Activated B cell treated with CpG ODN at 0.5 μM for 24 hours (primary cell): ENCODE results near the gene SOX1. TPM values are rescaled to one million over a fixed set of nuclear protein-coding genes. Genes with fewer than 3 reads are reported as not detected.

Experiments
- ATAC-seq: fragments of 200-7000 bp; cut with Tn5 transposase; one replicate; pipeline ENCODE4 v1.10.0; 2021; ENCODE audit warnings: low read depth, mild to moderate bottlenecking, moderate library complexity
- CTCF ChIA-PET: fragments of 350-600 bp; sonication (Branson Sonifier 250); formaldehyde crosslinking; loops from one replicate; lab custom pipeline; 2021; ENCODE audit warnings: antibody characterized with exemption; lab: Charles Lee
- POLR2A ChIA-PET: fragments of 350-600 bp; sonication (Branson Sonifier 250); formaldehyde crosslinking; loops from one replicate; lab custom pipeline; 2021; ENCODE audit warnings: antibody characterized with exemption; lab: Charles Lee
- DNase-seq: peaks from one replicate; pipeline ENCODE4 v3.0.0; 2022
- H3K27ac Mint-ChIP-seq: one replicate; pipeline ENCODE4 v1.8.0; 2020; ENCODE audit warnings: mixed read lengths
- H3K27me3 Mint-ChIP-seq: one replicate; pipeline ENCODE4 v1.8.0; 2021; ENCODE audit warnings: mixed read lengths
- H3K36me3 Mint-ChIP-seq: one replicate; pipeline ENCODE4 v1.8.0; 2021; ENCODE audit warnings: low read depth, mixed read lengths
- H3K4me1 Mint-ChIP-seq: one replicate; pipeline ENCODE4 v1.8.0; 2021; ENCODE audit warnings: mixed read lengths
- H3K4me3 Mint-ChIP-seq: one replicate; pipeline ENCODE4 v1.8.0; 2020; ENCODE audit warnings: mild to moderate bottlenecking, mixed read lengths
- H3K9me3 Mint-ChIP-seq: one replicate; pipeline ENCODE4 v1.8.0; 2020; ENCODE audit warnings: mixed read lengths
- intact Hi-C: fragments of 100-400 bp; cut with micrococcal nuclease; formaldehyde crosslinking; loops from one replicate; pipeline ENCODE4 v1.15.1; 2024
- total RNA-seq: library from RNA; stranded (reverse); gene quantifications from 2 replicates; pipeline ENCODE4 v1.2.3, GENCODE V29; 2022
- TF ChIP-seq, protein P1 (sequence below): fragments of 200-600 bp; IDR thresholded peaks from one replicate; pipeline ENCODE4 v1.8.0; 2022; ENCODE audit warnings: antibody characterized with exemption, mild to moderate bottlenecking

SOX1 gene
- total RNA-seq, 1 donor from 2014 or later, result not detected

DNA sequence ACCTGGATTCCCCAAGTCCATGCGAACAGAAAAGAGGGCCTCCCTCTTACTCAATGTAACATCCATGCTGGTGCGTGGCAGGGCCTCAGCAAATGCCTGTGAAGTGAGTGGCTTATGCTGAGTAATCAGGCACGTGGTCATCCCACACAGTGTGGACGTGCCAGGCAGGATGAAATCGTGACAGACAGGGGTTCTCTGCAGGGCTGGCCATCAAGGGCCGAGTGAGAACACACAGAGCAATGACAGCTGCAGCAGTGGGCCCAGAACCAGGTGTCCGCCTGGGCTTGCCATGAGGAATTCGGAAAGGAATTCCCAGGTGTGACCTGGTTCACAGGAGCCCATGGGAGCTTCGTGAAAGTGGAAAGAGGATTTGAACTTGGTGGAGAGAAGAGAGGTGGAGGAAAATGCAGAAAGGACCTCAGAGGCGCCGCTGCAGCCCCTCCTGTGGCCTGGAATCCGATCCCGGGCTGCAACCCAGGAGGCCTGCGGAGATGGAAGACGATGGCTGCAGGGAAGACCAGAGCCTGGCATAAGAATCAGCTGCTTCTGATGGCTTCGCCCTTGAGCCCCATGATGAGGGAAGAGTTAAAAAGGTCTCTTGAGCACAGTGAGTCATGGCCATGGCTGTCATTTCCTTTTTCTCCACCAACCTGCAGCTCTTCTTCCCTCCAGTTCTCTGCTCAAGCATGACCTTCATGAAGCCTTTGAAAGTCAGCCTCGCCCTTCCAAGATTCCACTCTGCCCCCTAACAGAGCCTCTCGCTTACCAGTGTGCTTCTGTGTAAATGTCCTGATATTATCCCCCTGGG, 34.6 kb upstream of the SOX1 start:
- ATAC-seq, result no peak
- CTCF ChIA-PET, result no interaction called here
- Mint-ChIP-seq H3K9me3 (no peaks in the 10 kb centered on the region), H3K27ac (no peak overlapping the region), H3K36me3 (no peaks in the 10 kb centered on the region), H3K4me1 (no peaks in the 10 kb centered on the region), H3K27me3 (no peaks in the 10 kb centered on the region), H3K4me3 (no peak overlapping the region)
- POLR2A ChIA-PET, result no interaction called here
- DNase-seq, result no peak
- TF ChIP-seq, protein P1, sequence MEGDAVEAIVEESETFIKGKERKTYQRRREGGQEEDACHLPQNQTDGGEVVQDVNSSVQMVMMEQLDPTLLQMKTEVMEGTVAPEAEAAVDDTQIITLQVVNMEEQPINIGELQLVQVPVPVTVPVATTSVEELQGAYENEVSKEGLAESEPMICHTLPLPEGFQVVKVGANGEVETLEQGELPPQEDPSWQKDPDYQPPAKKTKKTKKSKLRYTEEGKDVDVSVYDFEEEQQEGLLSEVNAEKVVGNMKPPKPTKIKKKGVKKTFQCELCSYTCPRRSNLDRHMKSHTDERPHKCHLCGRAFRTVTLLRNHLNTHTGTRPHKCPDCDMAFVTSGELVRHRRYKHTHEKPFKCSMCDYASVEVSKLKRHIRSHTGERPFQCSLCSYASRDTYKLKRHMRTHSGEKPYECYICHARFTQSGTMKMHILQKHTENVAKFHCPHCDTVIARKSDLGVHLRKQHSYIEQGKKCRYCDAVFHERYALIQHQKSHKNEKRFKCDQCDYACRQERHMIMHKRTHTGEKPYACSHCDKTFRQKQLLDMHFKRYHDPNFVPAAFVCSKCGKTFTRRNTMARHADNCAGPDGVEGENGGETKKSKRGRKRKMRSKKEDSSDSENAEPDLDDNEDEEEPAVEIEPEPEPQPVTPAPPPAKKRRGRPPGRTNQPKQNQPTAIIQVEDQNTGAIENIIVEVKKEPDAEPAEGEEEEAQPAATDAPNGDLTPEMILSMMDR, result no peak
- intact Hi-C loops, result no loop called here

DNA sequence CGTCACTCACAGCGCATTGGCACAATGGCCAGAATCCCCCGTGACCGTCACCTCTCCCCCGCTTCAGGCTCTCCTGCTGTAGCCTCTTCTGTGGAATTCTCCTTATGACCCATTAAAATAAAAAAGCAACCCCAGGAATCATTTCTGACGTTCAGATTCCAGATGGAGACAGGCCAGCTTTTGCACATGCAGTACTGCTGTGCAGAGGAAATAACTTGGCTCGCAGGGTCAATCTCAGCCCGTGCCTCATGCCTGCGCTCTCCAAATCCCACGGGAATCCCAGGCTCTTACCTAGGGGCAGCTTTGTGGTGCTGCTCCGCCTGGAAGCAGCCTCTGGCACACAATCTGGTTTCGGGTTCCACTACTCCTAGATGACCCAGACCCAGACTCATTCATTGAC, 32.7 kb upstream of the SOX1 start:
- H3K4me3 Mint-ChIP-seq, result no peak overlapping the region
- TF ChIP-seq, protein P1, result no peak
- H3K36me3 Mint-ChIP-seq, result no peaks in the 10 kb centered on the region
- no peaks in the 10 kb centered on the region for H3K4me1 Mint-ChIP-seq
- intact Hi-C loops, result no loop called here
- DNase-seq (no peak), ATAC-seq (no peak)
- no peaks in the 10 kb centered on the region for H3K9me3 Mint-ChIP-seq
- POLR2A ChIA-PET, result no interaction called here
- CTCF ChIA-PET, result no interaction called here
- H3K27me3 Mint-ChIP-seq, result no peaks in the 10 kb centered on the region
- no peak overlapping the region for H3K27ac Mint-ChIP-seq

DNA sequence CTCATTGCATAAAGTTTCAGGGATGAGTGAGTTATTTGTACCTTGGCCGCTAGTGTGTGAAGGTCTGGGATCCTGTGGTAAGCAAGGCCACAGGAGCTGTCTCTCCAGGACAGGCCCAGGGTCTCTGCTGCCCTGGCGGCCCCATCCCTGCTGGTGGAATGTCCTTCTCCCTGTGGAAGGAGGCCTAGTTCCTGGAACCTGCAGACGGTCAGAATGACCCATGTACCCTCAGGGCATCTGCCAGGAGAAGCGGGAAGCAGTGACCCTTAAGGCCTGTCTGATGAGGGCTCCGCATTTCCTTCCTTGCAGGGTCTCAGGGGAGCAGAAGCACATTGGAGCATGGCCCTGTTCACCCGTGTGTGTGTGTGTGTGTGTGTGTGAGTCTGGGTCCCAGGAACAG, 32.1 kb upstream of the SOX1 start:
- no peak for DNase-seq
- Mint-ChIP-seq H3K27me3 (no peaks in the 10 kb centered on the region), H3K4me1 (no peaks in the 10 kb centered on the region), H3K4me3 (no peak overlapping the region), H3K36me3 (no peaks in the 10 kb centered on the region), H3K9me3 (no peaks in the 10 kb centered on the region), H3K27ac (no peak overlapping the region)
- TF ChIP-seq, protein P1, result no peak
- ChIA-PET CTCF (no interaction called here), POLR2A (no interaction called here)
- intact Hi-C loops, result no loop called here
- no peak for ATAC-seq

DNA sequence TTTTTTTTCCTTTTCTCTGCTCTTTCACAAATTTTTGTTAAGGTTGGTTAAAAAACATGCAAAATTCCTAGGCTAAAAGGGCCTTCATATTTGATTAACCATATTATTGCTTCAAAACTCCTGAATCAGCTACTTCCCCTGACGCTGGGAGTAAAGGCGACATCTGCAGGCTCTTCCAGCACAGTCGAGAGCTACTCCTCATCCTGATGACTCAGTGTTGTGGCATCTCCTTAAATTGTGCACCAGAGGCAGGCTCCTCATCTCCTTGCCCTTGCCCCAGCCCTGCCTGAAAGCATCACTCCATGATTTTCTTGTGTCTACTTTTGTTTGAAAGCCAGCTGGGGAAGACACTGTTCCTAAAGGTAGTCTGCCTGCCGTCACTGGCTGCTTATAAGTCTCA, 24.5 kb upstream of the SOX1 start:
- H3K4me3 Mint-ChIP-seq, result no peak overlapping the region
- DNase-seq, result no peak
- TF ChIP-seq, protein P1, result no peak
- H3K9me3 Mint-ChIP-seq, result peaks cover 18% of the 10 kb centered on the region
- H3K27me3 Mint-ChIP-seq, result peaks cover 2% of the 10 kb centered on the region
- no peak overlapping the region for H3K27ac Mint-ChIP-seq
- no peaks in the 10 kb centered on the region for H3K36me3 Mint-ChIP-seq
- CTCF ChIA-PET, result no interaction called here
- intact Hi-C loops, result no loop called here
- ATAC-seq, result no peak
- POLR2A ChIA-PET, result no interaction called here
- no peaks in the 10 kb centered on the region for H3K4me1 Mint-ChIP-seq

DNA sequence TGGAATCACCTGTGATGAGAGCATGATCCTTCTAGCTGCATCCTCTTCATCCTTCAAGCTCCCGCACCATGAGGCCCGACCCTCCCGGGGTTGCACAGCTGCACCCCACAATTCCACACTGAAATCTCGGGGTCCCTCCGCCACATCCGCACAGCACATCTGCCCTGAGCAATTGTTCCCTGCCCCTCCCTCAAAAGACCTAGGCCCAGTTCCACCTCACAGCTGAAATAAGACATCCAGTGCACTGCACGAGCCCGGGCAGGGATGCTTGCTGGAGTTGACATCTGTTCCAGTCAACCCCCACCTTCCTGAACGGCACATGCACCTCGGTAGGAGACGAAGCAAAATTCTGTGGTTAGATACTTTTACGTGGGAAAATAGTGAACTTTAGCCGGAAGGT, 14.7 kb upstream of the SOX1 start:
- TF ChIP-seq, protein P1, result no peak
- Mint-ChIP-seq H3K36me3 (no peaks in the 10 kb centered on the region), H3K27me3 (peaks cover 55% of the 10 kb centered on the region), H3K27ac (no peak overlapping the region), H3K4me1 (no peaks in the 10 kb centered on the region), H3K9me3 (peaks cover 3% of the 10 kb centered on the region), H3K4me3 (no peak overlapping the region)
- intact Hi-C loops, result no loop called here
- POLR2A ChIA-PET, result no interaction called here
- no peak for ATAC-seq
- no peak for DNase-seq
- CTCF ChIA-PET, result no interaction called here
